GM18519 (cell line): Measurements from ENCODE around the gene CHPF.

ENCODE experiments used
- ATAC-seq: cut with Tn5 transposase; IDR thresholded peaks from one replicate; pipeline ENCODE4 v1.9.1; 2021; ENCODE audit warnings: mild to moderate bottlenecking, moderate library complexity; ENCODE audit not compliant: unreplicated experiment, low FRiP score

CHPF gene

GRCh38 chr2:219553168-219553417 lies 9.5 kb upstream of the CHPF start:
- ATAC-seq: no peak

- peak; percentile 83 for ATAC-seq
Measured at GRCh38 chr2:219552382-219553167, 9.0 kb upstream of the CHPF start.

- ATAC-seq: no peak
Measured at GRCh38 chr2:219551441-219552381, 8.1 kb upstream of the CHPF start.

GRCh38 chr2:219549619-219550018 lies 6.0 kb upstream of the CHPF start:
- no peak for ATAC-seq

- ATAC-seq: no peak
Measured at GRCh38 chr2:219548990-219549389, 5.4 kb upstream of the CHPF start.

- ATAC-seq: no peak
Measured at GRCh38 chr2:219547621-219548020, 4.0 kb upstream of the CHPF start.

GRCh38 chr2:219545943-219546352 lies 2.3 kb upstream of the CHPF start:
- ATAC-seq: no peak

GRCh38 chr2:219545295-219545942 lies 1.8 kb upstream of the CHPF start:
- ATAC-seq: no peak

- ATAC-seq: no peak
Measured at GRCh38 chr2:219544567-219544966, 958 bp upstream of the CHPF start.

- peak; percentile 25 for ATAC-seq
Measured at GRCh38 chr2:219542931-219543595, 546 bp downstream of the CHPF start.

- peak; percentile 37 for ATAC-seq
Measured at GRCh38 chr2:219541611-219542180, 1.9 kb downstream of the CHPF start.

- no peak for ATAC-seq
Measured at GRCh38 chr2:219540784-219541504, 2.7 kb downstream of the CHPF start.

GRCh38 chr2:219539926-219540678 lies 3.5 kb downstream of the CHPF start:
- no peak for ATAC-seq

GRCh38 chr2:219538956-219539788 lies 4.4 kb downstream of the CHPF start:
- ATAC-seq: no peak

- no peak for ATAC-seq
Measured at GRCh38 chr2:219538504-219538951, 5.1 kb downstream of the CHPF start.

GRCh38 chr2:219537657-219538488 lies 5.7 kb downstream of the CHPF start:
- ATAC-seq: no peak

- ATAC-seq: no peak
Measured at GRCh38 chr2:219536967-219537366, 6.6 kb downstream of the CHPF start.
